ENCODE data around the gene SIGLEC8.

DNA sequence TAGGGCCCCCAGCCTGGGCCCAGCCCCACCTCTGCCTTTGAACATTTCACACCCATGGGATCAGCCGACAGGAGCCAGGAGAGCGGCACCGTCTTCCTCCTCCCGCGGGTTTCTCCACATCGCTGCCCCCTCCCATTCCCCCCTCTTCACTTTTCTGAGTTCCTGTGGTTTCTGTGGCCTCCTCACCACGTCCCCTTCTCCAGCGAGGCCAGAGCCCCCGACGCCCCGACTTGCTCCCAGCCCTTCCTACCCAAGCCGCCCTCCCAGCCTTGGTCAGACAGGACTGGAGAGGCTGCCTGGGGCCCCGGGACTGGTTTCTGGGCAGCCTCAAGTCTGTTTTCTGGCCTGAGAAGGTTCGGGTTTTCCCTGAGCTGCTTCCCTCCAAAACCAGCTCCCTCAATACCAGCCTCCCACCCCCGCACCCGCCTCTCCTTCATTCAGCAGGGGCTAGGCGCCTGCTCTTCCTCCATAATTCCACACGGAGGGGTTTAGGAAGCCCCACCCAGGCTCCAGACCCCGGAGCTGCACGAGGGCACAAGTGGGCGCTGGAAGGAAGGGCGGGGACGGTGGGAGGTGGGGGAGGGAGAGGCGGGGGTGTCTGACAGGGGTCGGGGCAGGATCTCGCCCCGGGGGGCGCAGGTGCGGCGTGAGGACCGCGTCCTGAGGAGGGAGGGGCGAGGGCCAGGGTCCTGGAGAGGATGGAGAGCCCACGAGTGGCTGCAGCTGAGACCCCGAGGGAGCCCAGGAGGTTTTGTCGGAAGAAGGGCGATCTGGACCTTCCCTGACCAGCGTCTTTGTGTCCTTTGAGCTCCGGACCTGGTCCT lies 36.8 kb downstream of the SIGLEC8 start:
- TF ChIP-seq POLR2A (IDR thresholded peaks at IDR 0.05) (no peak), POLR2AphosphoS5 (IDR thresholded peaks at IDR 0.05; ENCODE audit: insufficient read depth in 1 of 2, low read depth in 1 of 2) (no peak)
